Psoas muscle (tissue), 8 donors: ENCODE measurements around the gene SGPL1. TPM values are rescaled to one million over a fixed set of nuclear protein-coding genes. Genes with fewer than 3 reads are reported as not detected.

Experiments used
- ATAC-seq, 4 donors: fragments of 200-7000 bp; cut with Tn5 transposase; one replicate each; pipeline ENCODE4 v1.9.1; 2020; ENCODE audit warnings: moderate library complexity in 3 of 4, mild to moderate bottlenecking in 2 of 4
- DNase-seq, 2 donors: peaks; one replicate each; pipeline ENCODE4 v3.0.0-alpha.2; 2020
- H3K27ac ChIP-seq: fragments of 200-600 bp; one replicate; pipeline ENCODE4 v1.8.0; 2022
- H3K27me3 ChIP-seq, 3 donors: fragments of 200-600 bp in 1 of 3; one replicate each; pipeline versions ENCODE4 v1.6.1 to v1.8.0; 2013 to 2022; ENCODE audit warnings: low read length in 2 of 3, mild to moderate bottlenecking in 2 of 3, moderate library complexity in 1 of 3; ENCODE audit not compliant: insufficient read depth in 3 of 3
- H3K36me3 ChIP-seq, 2 donors: fragments of 200-600 bp in 1 of 2; one replicate each; pipeline versions ENCODE4 v1.6.1 to v1.8.0; 2013 to 2022; ENCODE audit warnings: low read depth in 1 of 2, mild to moderate bottlenecking in 1 of 2, moderate library complexity in 1 of 2; ENCODE audit not compliant: insufficient read depth in 1 of 2
- H3K4me1 ChIP-seq: fragments of 200-600 bp; one replicate; pipeline ENCODE4 v1.8.0; 2022
- H3K4me3 ChIP-seq: fragments of 200-600 bp; one replicate; pipeline ENCODE4 v1.8.0; 2022; ENCODE audit warnings: mild to moderate bottlenecking
- H3K9me3 ChIP-seq: fragments of 200-600 bp; one replicate; pipeline ENCODE4 v1.8.0; 2022
- WGBS, 3 donors: extraction: QIAGEN DNeasy Blood & Tissue Kit; methylation state at CpG; one replicate each; pipeline versions ENCODE4 v1.1.6 to v1.1.7; 2013; 5-methylcytosine and 5-hydroxymethylcytosine counted together
- intact Hi-C, 2 donors: fragments of 100-400 bp; cut with DNase I; formaldehyde crosslinking; loops; one replicate each; pipeline versions ENCODE4 v1.11.0 to v1.14.2; 2022
- polyA plus RNA-seq, 3 donors: library from polyadenylated mRNA; stranded (reverse); fragments of 200-250 nt; gene quantifications; one replicate each; pipeline ENCODE4 v1.2.3, GENCODE V29; 2013
- total RNA-seq, 4 donors: library from RNA; stranded (reverse); fragmentation: NEBNext Ultra II Directional in 2 of 4; extraction: Animal tissue kit (Norgen Biotek cat#: 25700) in 2 of 4; gene quantifications; one replicate each; pipeline versions ENCODE4 v1.2.1 to v1.2.4, GENCODE V29; 2021 to 2023
- TF ChIP-seq, protein P1 (sequence below): fragments of 200-600 bp; IDR thresholded peaks from one replicate; pipeline ENCODE4 v1.8.0; 2022; ENCODE audit warnings: antibody characterized with exemption
- donor health status: healthy with polysubstance abuse.
- donor health status: DM: no; HTN: no; CAD: no; lungs with moderate emphysema.
- donor health status: Bipolar disorder and iron deficiency.
- donor health status: healthy.
- donor health status: DM: yes; HTN: yes; CAD: no.
- donor health status: DM: no; HTN: no; CAD: no.
- donor health status: DM: no; HTN: no; CAD: no.
- donor health status: DM: yes; HTN: yes; CAD: no.

Gene SGPL1
- total and polyA plus RNA-seq, 7 donors = 3.7 to 15.1 (median 9.5) TPM

DNA sequence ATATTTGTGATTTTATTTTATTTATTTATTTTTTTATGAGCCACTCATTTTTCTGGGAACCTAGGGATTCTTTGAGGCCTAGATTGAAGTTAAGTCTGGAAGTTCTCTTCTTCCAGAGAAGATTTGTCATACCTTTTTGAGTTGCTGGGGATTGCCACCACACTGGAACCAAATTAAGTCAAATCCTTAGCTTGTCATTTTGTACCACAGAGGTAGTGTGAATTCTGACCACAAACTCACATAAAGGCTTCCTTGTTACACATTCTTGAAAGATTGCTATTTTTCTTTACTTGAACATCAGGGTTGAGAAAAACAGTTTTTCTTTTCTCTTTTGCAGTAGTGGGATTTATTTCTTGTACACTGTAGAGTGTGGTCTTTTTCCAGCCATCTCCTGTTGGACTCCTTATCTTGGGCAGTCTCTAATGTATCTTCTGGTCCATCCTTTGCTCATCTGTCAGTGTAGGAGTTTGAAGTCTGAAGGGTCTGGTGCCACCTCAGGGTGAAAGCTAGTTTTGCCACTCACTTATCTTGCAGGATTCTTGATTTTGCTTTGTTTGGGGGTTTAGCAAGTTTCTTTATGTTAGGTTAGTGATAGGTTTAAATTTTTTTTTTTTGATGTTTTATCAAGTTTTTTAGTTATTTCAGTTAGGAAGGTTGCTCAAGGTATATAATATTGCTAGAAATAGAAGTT lies 47.9 kb downstream of the SGPL1 start:
- Histone ChIP-seq H3K27ac (no peak overlapping the region), H3K36me3 (peaks cover 2 to 76% of the 10 kb centered on the region in 2 donors), H3K4me3 (no peak overlapping the region), H3K27me3 (no peaks in the 10 kb centered on the region), H3K9me3 (no peaks in the 10 kb centered on the region), H3K4me1 (no peaks in the 10 kb centered on the region)
- ATAC-seq (no peak), DNase-seq (no peak)
- intact Hi-C loops = no loop called here
- TF ChIP-seq, protein P1, sequence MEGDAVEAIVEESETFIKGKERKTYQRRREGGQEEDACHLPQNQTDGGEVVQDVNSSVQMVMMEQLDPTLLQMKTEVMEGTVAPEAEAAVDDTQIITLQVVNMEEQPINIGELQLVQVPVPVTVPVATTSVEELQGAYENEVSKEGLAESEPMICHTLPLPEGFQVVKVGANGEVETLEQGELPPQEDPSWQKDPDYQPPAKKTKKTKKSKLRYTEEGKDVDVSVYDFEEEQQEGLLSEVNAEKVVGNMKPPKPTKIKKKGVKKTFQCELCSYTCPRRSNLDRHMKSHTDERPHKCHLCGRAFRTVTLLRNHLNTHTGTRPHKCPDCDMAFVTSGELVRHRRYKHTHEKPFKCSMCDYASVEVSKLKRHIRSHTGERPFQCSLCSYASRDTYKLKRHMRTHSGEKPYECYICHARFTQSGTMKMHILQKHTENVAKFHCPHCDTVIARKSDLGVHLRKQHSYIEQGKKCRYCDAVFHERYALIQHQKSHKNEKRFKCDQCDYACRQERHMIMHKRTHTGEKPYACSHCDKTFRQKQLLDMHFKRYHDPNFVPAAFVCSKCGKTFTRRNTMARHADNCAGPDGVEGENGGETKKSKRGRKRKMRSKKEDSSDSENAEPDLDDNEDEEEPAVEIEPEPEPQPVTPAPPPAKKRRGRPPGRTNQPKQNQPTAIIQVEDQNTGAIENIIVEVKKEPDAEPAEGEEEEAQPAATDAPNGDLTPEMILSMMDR = no peak

DNA sequence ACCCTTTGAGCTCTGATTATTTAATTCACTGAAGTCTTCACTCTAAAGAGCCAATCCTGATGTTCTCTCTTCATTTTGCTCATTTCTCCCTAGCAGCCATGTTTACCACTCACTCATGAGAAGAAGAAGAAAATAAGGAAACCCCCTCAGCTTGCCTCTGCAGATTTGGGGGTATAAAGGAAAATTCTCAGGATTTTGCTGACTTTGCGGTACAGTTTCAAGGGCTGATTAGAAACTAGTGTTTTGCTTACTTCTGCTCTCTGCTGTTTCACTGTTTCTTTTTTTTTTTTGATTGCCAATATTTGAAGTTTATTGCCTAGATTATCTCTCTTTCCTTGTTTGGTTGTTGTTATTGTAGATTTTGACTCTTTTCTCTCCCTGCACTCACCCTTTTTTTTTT lies 49.2 kb downstream of the SGPL1 start:
- Histone ChIP-seq H3K4me1 (no peaks in the 10 kb centered on the region), H3K27me3 (no peaks in the 10 kb centered on the region), H3K9me3 (no peaks in the 10 kb centered on the region), H3K4me3 (no peak overlapping the region), H3K27ac (no peak overlapping the region), H3K36me3 (peaks cover 2 to 76% of the 10 kb centered on the region in 2 donors)
- TF ChIP-seq, protein P1 = no peak
- intact Hi-C loops = no loop called here
- no peak for DNase-seq
- WGBS, 3 donors = 96 to 100% (median 98%) methylated on average over 1 of the region's 1 CpG
- no peak for ATAC-seq

DNA sequence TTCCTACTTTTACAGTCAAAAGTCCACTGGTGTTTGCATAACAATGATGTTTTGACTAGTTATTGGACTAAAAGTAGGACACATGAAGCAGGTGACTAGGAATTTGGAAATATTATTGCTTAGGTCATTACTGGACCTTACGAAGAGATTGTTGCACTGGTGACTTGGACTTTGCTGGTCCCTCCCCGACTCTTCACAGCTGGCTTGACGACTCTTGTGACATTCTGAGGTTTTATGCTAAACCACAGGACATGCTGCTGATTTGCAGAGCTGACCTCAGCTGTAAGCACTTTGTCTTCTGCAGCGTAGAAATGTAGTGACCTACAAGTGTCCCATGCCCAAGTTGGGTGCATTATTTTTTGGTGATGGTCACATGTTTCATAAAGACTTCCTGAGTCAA lies 50.7 kb downstream of the SGPL1 start:
- ATAC-seq (no peak), DNase-seq (no peak)
- H3K9me3 ChIP-seq = no peaks in the 10 kb centered on the region
- no peaks in the 10 kb centered on the region for H3K27me3 ChIP-seq
- peaks cover 0 to 76% of the 10 kb centered on the region in 2 donors for H3K36me3 ChIP-seq
- no peak overlapping the region for H3K4me3 ChIP-seq
- no peaks in the 10 kb centered on the region for H3K4me1 ChIP-seq
- intact Hi-C loops = no loop called here
- H3K27ac ChIP-seq = no peak overlapping the region
- WGBS, 3 donors = 77 to 83% (median 82%) methylated on average over 4 of the region's 4 CpGs
- TF ChIP-seq, protein P1 = no peak

DNA sequence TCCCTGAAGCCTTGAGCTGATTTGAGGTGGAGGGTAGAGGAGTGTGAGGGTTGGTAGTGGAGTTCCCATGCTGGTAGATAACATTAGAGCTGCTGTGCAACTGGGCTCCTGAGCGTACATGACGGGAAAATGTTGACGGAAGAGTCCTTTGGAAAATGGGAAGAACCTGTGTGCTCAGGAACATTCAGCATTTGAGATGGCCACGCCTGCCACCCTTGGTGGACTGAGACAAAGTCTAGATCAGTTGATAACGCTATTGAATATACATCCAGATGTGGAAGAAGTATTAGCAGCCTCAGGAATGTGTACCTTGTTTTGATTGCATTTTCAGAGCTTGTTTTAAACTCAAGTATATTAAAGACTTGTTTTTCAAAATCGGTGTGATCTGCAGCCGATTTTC lies 56.5 kb downstream of the SGPL1 start:
- intact Hi-C loops = no loop called here
- Histone ChIP-seq H3K4me1 (no peaks in the 10 kb centered on the region), H3K9me3 (no peaks in the 10 kb centered on the region), H3K27me3 (no peaks in the 10 kb centered on the region), H3K4me3 (no peak overlapping the region), H3K27ac (no peak overlapping the region), H3K36me3 (peaks cover 3 to 85% of the 10 kb centered on the region in 2 donors)
- ATAC-seq = no peak
- no peak for DNase-seq
- 92 to 96% (median 93%) methylated on average over 7 of the region's 7 CpGs for WGBS, 3 donors
- TF ChIP-seq, protein P1 = no peak

DNA sequence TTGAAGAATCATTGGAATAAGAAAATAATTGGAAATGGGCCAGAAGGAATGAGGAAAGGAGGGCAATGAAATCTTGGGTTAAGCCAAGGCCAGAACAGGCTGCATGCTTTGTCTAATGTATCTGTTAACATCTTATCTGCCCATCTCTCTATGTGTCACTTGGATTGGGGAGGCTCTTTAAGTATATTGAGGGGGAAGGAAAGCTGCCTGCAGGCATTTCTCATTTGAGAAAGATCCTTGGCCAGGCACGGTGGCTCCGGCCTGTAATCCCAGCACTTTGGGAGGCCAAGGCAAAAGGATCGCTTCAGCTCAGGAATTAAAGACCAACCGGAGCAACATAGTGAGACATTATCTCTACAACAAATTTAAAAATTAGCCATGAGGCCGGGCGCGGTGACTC lies 58.3 kb downstream of the SGPL1 start:
- ATAC-seq (no peak), DNase-seq (no peak)
- TF ChIP-seq, protein P1 = no peak
- H3K9me3 ChIP-seq = no peaks in the 10 kb centered on the region
- no peaks in the 10 kb centered on the region for H3K4me1 ChIP-seq
- intact Hi-C loops = no loop called here
- peaks cover 3 to 91% of the 10 kb centered on the region in 2 donors for H3K36me3 ChIP-seq
- H3K4me3 ChIP-seq = no peak overlapping the region
- no peaks in the 10 kb centered on the region for H3K27me3 ChIP-seq
- WGBS, 3 donors = 84 to 88% (median 86%) methylated on average over 7 of the region's 7 CpGs
- no peak overlapping the region for H3K27ac ChIP-seq
